ENCODE data around the gene MVK.

Gene MVK

GRCh38 chr12:109581334-109581691 lies 7.7 kb downstream of the MVK start:
- Histone ChIP-seq H2AFZ (ENCODE audit: low read length) (no peak overlapping the region), H4K20me1 (ENCODE audit: insufficient read depth, low read length, poor library complexity, severe bottlenecking) (no peaks in the 10 kb centered on the region), H3K9me3 (ENCODE audit: insufficient read depth, low read depth, low read length) (no peaks in the 10 kb centered on the region), H3K4me2 (ENCODE audit: low read depth, low read length, poor library complexity, severe bottlenecking) (no peak overlapping the region), H3K4me1 (ENCODE audit: insufficient read depth, low read length, poor library complexity, severe bottlenecking) (no peaks in the 10 kb centered on the region), H3K9me2 (replicated peaks; ENCODE audit: low read depth, low read length) (no peaks in the 10 kb centered on the region), H3K9ac (ENCODE audit: low read depth, low read length, poor library complexity, severe bottlenecking) (no peak overlapping the region), H3K4me3 (ENCODE audit: low read length, poor library complexity, severe bottlenecking) (no peak overlapping the region), H3K27me3 (ENCODE audit: insufficient read depth, low read length, poor library complexity, severe bottlenecking) (no peaks in the 10 kb centered on the region), H3F3A (ENCODE audit: low read depth) (no peaks in the 10 kb centered on the region), H3K79me2 (ENCODE audit: insufficient read depth, low read length) (no peaks in the 10 kb centered on the region; the same call in 1 of the 2 replicates), H3K36me3 (ENCODE audit: insufficient read depth, low read length) (peaks cover 46% of the 10 kb centered on the region; the same call in 1 of the 2 replicates)
- TF ChIP-seq EZH2phosphoT487 (IDR thresholded peaks at IDR 0.05; ENCODE audit: borderline replicate concordance), result no peak
- no peak for TF ChIP-seq CTCF (conservative IDR thresholded peaks at IDR 0.05; ENCODE audit: low read length)

DNA sequence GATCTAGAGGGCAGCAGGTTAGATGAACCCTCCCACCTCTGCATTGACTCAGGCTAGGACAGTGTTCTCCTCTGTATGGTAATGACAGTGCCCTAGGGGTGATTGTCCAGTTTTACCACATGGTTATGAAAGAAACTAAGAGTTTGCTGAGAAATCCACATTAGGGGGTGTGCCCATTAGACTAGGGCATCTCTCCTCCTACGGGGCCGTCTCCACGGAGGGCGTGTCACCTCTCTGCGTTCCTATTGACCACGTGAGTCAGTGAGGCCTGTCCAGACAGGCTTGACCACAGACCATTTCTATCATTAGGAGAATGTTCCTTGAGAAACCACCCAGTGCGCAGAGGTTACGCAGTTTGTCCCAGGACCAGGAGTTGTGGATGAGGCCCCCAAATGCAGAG lies 8.3 kb downstream of the MVK start:
- Histone ChIP-seq H3K4me2 (ENCODE audit: low read depth, low read length, poor library complexity, severe bottlenecking) (no peak overlapping the region), H3K4me3 (ENCODE audit: low read length, poor library complexity, severe bottlenecking) (no peak overlapping the region), H3K9me2 (replicated peaks; ENCODE audit: low read depth, low read length) (no peaks in the 10 kb centered on the region), H4K20me1 (ENCODE audit: insufficient read depth, low read length, poor library complexity, severe bottlenecking) (no peaks in the 10 kb centered on the region), H3K9ac (ENCODE audit: low read depth, low read length, poor library complexity, severe bottlenecking) (no peak overlapping the region), H3K9me3 (ENCODE audit: insufficient read depth, low read depth, low read length) (no peaks in the 10 kb centered on the region), H2AFZ (ENCODE audit: low read length) (no peak overlapping the region), H3K4me1 (ENCODE audit: insufficient read depth, low read length, poor library complexity, severe bottlenecking) (no peaks in the 10 kb centered on the region), H3K36me3 (ENCODE audit: insufficient read depth, low read length) (peaks cover 49% of the 10 kb centered on the region; the same call in 1 of the 2 replicates), H3K27me3 (ENCODE audit: insufficient read depth, low read length, poor library complexity, severe bottlenecking) (no peaks in the 10 kb centered on the region), H3F3A (ENCODE audit: low read depth) (no peaks in the 10 kb centered on the region), H3K79me2 (ENCODE audit: insufficient read depth, low read length) (no peaks in the 10 kb centered on the region; the same call in 1 of the 2 replicates)
- TF ChIP-seq EZH2phosphoT487 (IDR thresholded peaks at IDR 0.05; ENCODE audit: borderline replicate concordance) (no peak), CTCF (conservative IDR thresholded peaks at IDR 0.05; ENCODE audit: low read length) (no peak)

GRCh38 chr12:109582636-109583035 lies 9.0 kb downstream of the MVK start:
- TF ChIP-seq EZH2phosphoT487 (IDR thresholded peaks at IDR 0.05; ENCODE audit: borderline replicate concordance), result no peak
- no peak for TF ChIP-seq CTCF (conservative IDR thresholded peaks at IDR 0.05; ENCODE audit: low read length)
- Histone ChIP-seq H3K9me2 (replicated peaks; ENCODE audit: low read depth, low read length) (no peaks in the 10 kb centered on the region), H3K79me2 (ENCODE audit: insufficient read depth, low read length) (no peaks in the 10 kb centered on the region; the same call in 1 of the 2 replicates), H2AFZ (ENCODE audit: low read length) (no peak overlapping the region), H3K4me2 (ENCODE audit: low read depth, low read length, poor library complexity, severe bottlenecking) (no peak overlapping the region), H3K27me3 (ENCODE audit: insufficient read depth, low read length, poor library complexity, severe bottlenecking) (no peaks in the 10 kb centered on the region), H3K9ac (ENCODE audit: low read depth, low read length, poor library complexity, severe bottlenecking) (no peak overlapping the region), H3K4me3 (ENCODE audit: low read length, poor library complexity, severe bottlenecking) (no peak overlapping the region), H3K36me3 (ENCODE audit: insufficient read depth, low read length) (peaks cover 49% of the 10 kb centered on the region; the same call in 1 of the 2 replicates), H4K20me1 (ENCODE audit: insufficient read depth, low read length, poor library complexity, severe bottlenecking) (no peaks in the 10 kb centered on the region), H3K4me1 (ENCODE audit: insufficient read depth, low read length, poor library complexity, severe bottlenecking) (no peaks in the 10 kb centered on the region), H3F3A (ENCODE audit: low read depth) (no peaks in the 10 kb centered on the region), H3K9me3 (ENCODE audit: insufficient read depth, low read depth, low read length) (no peaks in the 10 kb centered on the region)
